ENCODE data around the gene FBN1. TPM values are rescaled to one million over a fixed set of nuclear protein-coding genes. Genes with fewer than 3 reads are reported as not detected.

Gene FBN1
- total RNA-seq, 1 experiment from 2014 or later = 6.7 TPM

- Histone ChIP-seq H3K79me2 (ENCODE audit: low read length) (no peaks in the 10 kb centered on the region), H3K36me3 (ENCODE audit: low read depth, low read length) (no peaks in the 10 kb centered on the region), H2AFZ (ENCODE audit: low read length) (no peak overlapping the region), H3K4me1 (ENCODE audit: insufficient read depth, low read length) (no peaks in the 10 kb centered on the region), H3K4me2 (ENCODE audit: low read length) (no peak overlapping the region), H3K9me2 (replicated peaks; ENCODE audit: low read length) (no peaks in the 10 kb centered on the region), H4K20me1 (ENCODE audit: low read length) (no peaks in the 10 kb centered on the region), H3K4me3 (ENCODE audit: low read length) (no peak overlapping the region), H3K27ac (ENCODE audit: low read length) (no peak overlapping the region), H3K9me3 (ENCODE audit: low read length) (no peaks in the 10 kb centered on the region), H3K9ac (ENCODE audit: low read length) (no peak overlapping the region), H3K27me3 (ENCODE audit: low read length) (no peaks in the 10 kb centered on the region), H3F3A (ENCODE audit: low read length, unreplicated experiment) (no peaks in the 10 kb centered on the region)
- intact Hi-C loops (cut with micrococcal nuclease) = no loop called here
- BruUV-seq (replicated peaks) = no TSS peak
- ChIA-PET POLR2A (ENCODE audit: unreplicated experiment) (no interaction called here), CTCF (no interaction called here)
- no peak for ATAC-seq
- TF ChIP-seq CTCF (conservative IDR thresholded peaks at IDR 0.05; ENCODE audit: low read depth, low read length) (no peak), EZH2phosphoT487 (IDR thresholded peaks at IDR 0.05; ENCODE audit: borderline replicate concordance, low read length) (no peak), EZH2 (IDR thresholded peaks at IDR 0.05; ENCODE audit: low read length, unreplicated experiment) (no peak)
- DNase-seq = no peak
These were observed 68.0 kb downstream of the FBN1 start for GRCh38 chr15:48577469-48577868.

- Histone ChIP-seq H3K79me2 (ENCODE audit: low read length) (no peaks in the 10 kb centered on the region), H3F3A (ENCODE audit: low read length, unreplicated experiment) (no peaks in the 10 kb centered on the region), H3K36me3 (ENCODE audit: low read depth, low read length) (no peaks in the 10 kb centered on the region), H4K20me1 (ENCODE audit: low read length) (no peaks in the 10 kb centered on the region), H3K9me2 (replicated peaks; ENCODE audit: low read length) (no peaks in the 10 kb centered on the region), H3K4me2 (ENCODE audit: low read length) (no peak overlapping the region), H3K27ac (ENCODE audit: low read length) (no peak overlapping the region), H3K27me3 (ENCODE audit: low read length) (no peaks in the 10 kb centered on the region), H3K9ac (ENCODE audit: low read length) (no peak overlapping the region), H3K4me1 (ENCODE audit: insufficient read depth, low read length) (no peaks in the 10 kb centered on the region), H3K9me3 (ENCODE audit: low read length) (no peaks in the 10 kb centered on the region), H2AFZ (ENCODE audit: low read length) (no peak overlapping the region), H3K4me3 (ENCODE audit: low read length) (no peak overlapping the region)
- no peak for DNase-seq
- no peak for ATAC-seq
- ChIA-PET POLR2A (ENCODE audit: unreplicated experiment) (no interaction called here), CTCF (no interaction called here)
- no TSS peak for BruUV-seq (replicated peaks)
- TF ChIP-seq CTCF (conservative IDR thresholded peaks at IDR 0.05; ENCODE audit: low read depth, low read length) = no peak
- TF ChIP-seq EZH2phosphoT487 (IDR thresholded peaks at IDR 0.05; ENCODE audit: borderline replicate concordance, low read length) = no peak
- TF ChIP-seq EZH2 (IDR thresholded peaks at IDR 0.05; ENCODE audit: low read length, unreplicated experiment) = no peak
- intact Hi-C loops (cut with micrococcal nuclease) = no loop called here
These were observed 71.3 kb downstream of the FBN1 start for GRCh38 chr15:48574187-48574586.

GRCh38 chr15:48573780-48574179, 71.7 kb downstream of the FBN1 start:
- no peaks in the 10 kb centered on the region for H3K79me2 ChIP-seq (ENCODE audit: low read length)
- no TSS peak for BruUV-seq (replicated peaks)
- intact Hi-C loops (cut with micrococcal nuclease) = no loop called here

More at GRCh38 chr15:48573780-48574179, 71.7 kb downstream of the FBN1 start:
- POLR2A ChIA-PET (ENCODE audit: unreplicated experiment) = no interaction called here
- DNase-seq (no peak), ATAC-seq (no peak)
- Histone ChIP-seq H2AFZ (ENCODE audit: low read length) (no peak overlapping the region), H3F3A (ENCODE audit: low read length, unreplicated experiment) (no peaks in the 10 kb centered on the region), H3K4me1 (ENCODE audit: insufficient read depth, low read length) (no peaks in the 10 kb centered on the region), H3K4me3 (ENCODE audit: low read length) (no peak overlapping the region), H3K4me2 (ENCODE audit: low read length) (no peak overlapping the region), H3K27me3 (ENCODE audit: low read length) (no peaks in the 10 kb centered on the region), H3K9me3 (ENCODE audit: low read length) (no peaks in the 10 kb centered on the region), H3K36me3 (ENCODE audit: low read depth, low read length) (no peaks in the 10 kb centered on the region), H4K20me1 (ENCODE audit: low read length) (no peaks in the 10 kb centered on the region), H3K27ac (ENCODE audit: low read length) (no peak overlapping the region), H3K9ac (ENCODE audit: low read length) (no peak overlapping the region), H3K9me2 (replicated peaks; ENCODE audit: low read length) (no peaks in the 10 kb centered on the region)
- CTCF ChIA-PET = no interaction called here
- TF ChIP-seq EZH2phosphoT487 (IDR thresholded peaks at IDR 0.05; ENCODE audit: borderline replicate concordance, low read length) (no peak), CTCF (conservative IDR thresholded peaks at IDR 0.05; ENCODE audit: low read depth, low read length) (no peak), EZH2 (IDR thresholded peaks at IDR 0.05; ENCODE audit: low read length, unreplicated experiment) (no peak)
